ENCODE measurements around the gene CDH4.

CDH4 gene

GRCh38 chr20:61623451-61623850, 371.4 kb downstream of the CDH4 start:
- H3K27ac ChIP-seq (ENCODE audit: low read depth, low read length) = no peak overlapping the region
- no peak overlapping the region for H2BK5ac ChIP-seq (ENCODE audit: low read length)
- H4K5ac ChIP-seq (ENCODE audit: low read length) = no peak overlapping the region
- WGBS (ENCODE audit: extremely low coverage, insufficient coverage, low lambda C conversion rate) = no CpG with 5 or more reads among the region's 11 CpGs
- H3K4ac ChIP-seq (ENCODE audit: low read depth, low read length) = no peak overlapping the region
- no peaks in the 10 kb centered on the region for H3K36me3 ChIP-seq (ENCODE audit: control insufficient read depth, insufficient read depth, low read length)
- no peak overlapping the region for H3K23ac ChIP-seq (ENCODE audit: low read length)
- no peak overlapping the region for H2BK15ac ChIP-seq (replicated peaks; ENCODE audit: low read depth)
- H2BK120ac ChIP-seq (ENCODE audit: low read depth, low read length) = no peak overlapping the region
- no peak overlapping the region for H3K18ac ChIP-seq (ENCODE audit: low read length)
- H3K27me3 ChIP-seq (ENCODE audit: insufficient read depth, low read length, poor library complexity) = no peaks in the 10 kb centered on the region
- no peak for DNase-seq
- H3K4me2 ChIP-seq (ENCODE audit: low read length) = no peak overlapping the region
- H3K79me1 ChIP-seq (ENCODE audit: low read length) = no peaks in the 10 kb centered on the region
- H3K56ac ChIP-seq (ENCODE audit: low read length) = no peak overlapping the region
- no peak overlapping the region for H3K9ac ChIP-seq (ENCODE audit: low read length)
- H2AK5ac ChIP-seq (ENCODE audit: low read length) = no peak overlapping the region
- no peak overlapping the region for H4K8ac ChIP-seq (ENCODE audit: low read depth, low read length)
- H3K4me1 ChIP-seq (ENCODE audit: control insufficient read depth, low read depth, low read length) = no peaks in the 10 kb centered on the region
- H3K79me2 ChIP-seq (ENCODE audit: control insufficient read depth, insufficient read depth, low read length) = no peaks in the 10 kb centered on the region
- no peak overlapping the region for H3K4me3 ChIP-seq (ENCODE audit: low read length)

GRCh38 chr20:61625246-61625645, 373.2 kb downstream of the CDH4 start:
- H3K4ac ChIP-seq (ENCODE audit: low read depth, low read length) = no peak overlapping the region

GRCh38 chr20:61626412-61626811, 374.4 kb downstream of the CDH4 start:
- Histone ChIP-seq H4K8ac (ENCODE audit: low read depth, low read length) (no peak overlapping the region), H4K5ac (ENCODE audit: low read length) (no peak overlapping the region), H3K4me1 (ENCODE audit: control insufficient read depth, low read depth, low read length) (no peaks in the 10 kb centered on the region), H3K79me2 (ENCODE audit: control insufficient read depth, insufficient read depth, low read length) (no peaks in the 10 kb centered on the region), H2BK15ac (replicated peaks; ENCODE audit: low read depth) (no peak overlapping the region), H3K79me1 (ENCODE audit: low read length) (no peaks in the 10 kb centered on the region), H3K9ac (ENCODE audit: low read length) (no peak overlapping the region), H3K18ac (ENCODE audit: low read length) (no peak overlapping the region), H2BK5ac (ENCODE audit: low read length) (no peak overlapping the region), H2BK120ac (ENCODE audit: low read depth, low read length) (no peak overlapping the region), H2AK5ac (ENCODE audit: low read length) (no peak overlapping the region), H3K4me2 (ENCODE audit: low read length) (no peak overlapping the region), H3K36me3 (ENCODE audit: control insufficient read depth, insufficient read depth, low read length) (no peaks in the 10 kb centered on the region), H3K27ac (ENCODE audit: low read depth, low read length) (no peak overlapping the region), H3K27me3 (ENCODE audit: insufficient read depth, low read length, poor library complexity) (no peaks in the 10 kb centered on the region), H3K23ac (ENCODE audit: low read length) (no peak overlapping the region), H3K56ac (ENCODE audit: low read length) (no peak overlapping the region), H3K4me3 (ENCODE audit: low read length) (no peak overlapping the region), H3K4ac (ENCODE audit: low read depth, low read length) (no peak overlapping the region)
- no peak for DNase-seq
- WGBS (ENCODE audit: extremely low coverage, insufficient coverage, low lambda C conversion rate) = no CpG with 5 or more reads among the region's 12 CpGs

More at GRCh38 chr20:61625246-61625645, 373.2 kb downstream of the CDH4 start:
- Histone ChIP-seq H4K8ac (ENCODE audit: low read depth, low read length) (no peak overlapping the region), H3K27me3 (ENCODE audit: insufficient read depth, low read length, poor library complexity) (no peaks in the 10 kb centered on the region), H3K79me2 (ENCODE audit: control insufficient read depth, insufficient read depth, low read length) (no peaks in the 10 kb centered on the region), H3K4me3 (ENCODE audit: low read length) (no peak overlapping the region), H3K36me3 (ENCODE audit: control insufficient read depth, insufficient read depth, low read length) (no peaks in the 10 kb centered on the region), H3K4me1 (ENCODE audit: control insufficient read depth, low read depth, low read length) (no peaks in the 10 kb centered on the region), H3K18ac (ENCODE audit: low read length) (no peak overlapping the region), H2BK5ac (ENCODE audit: low read length) (no peak overlapping the region), H3K4me2 (ENCODE audit: low read length) (no peak overlapping the region), H2AK5ac (ENCODE audit: low read length) (no peak overlapping the region), H3K27ac (ENCODE audit: low read depth, low read length) (no peak overlapping the region), H2BK15ac (replicated peaks; ENCODE audit: low read depth) (no peak overlapping the region), H3K79me1 (ENCODE audit: low read length) (no peaks in the 10 kb centered on the region), H3K9ac (ENCODE audit: low read length) (no peak overlapping the region), H4K5ac (ENCODE audit: low read length) (no peak overlapping the region), H3K23ac (ENCODE audit: low read length) (no peak overlapping the region), H3K56ac (ENCODE audit: low read length) (no peak overlapping the region), H2BK120ac (ENCODE audit: low read depth, low read length) (no peak overlapping the region)
- no peak for DNase-seq
- WGBS (ENCODE audit: extremely low coverage, insufficient coverage, low lambda C conversion rate) = no CpG with 5 or more reads among the region's 8 CpGs

- no peak overlapping the region for H3K18ac ChIP-seq (ENCODE audit: low read length)
- no peak for DNase-seq
- no peaks in the 10 kb centered on the region for H3K36me3 ChIP-seq (ENCODE audit: control insufficient read depth, insufficient read depth, low read length)
- H4K5ac ChIP-seq (ENCODE audit: low read length) = no peak overlapping the region
- no peaks in the 10 kb centered on the region for H3K79me1 ChIP-seq (ENCODE audit: low read length)
- no peak overlapping the region for H3K4ac ChIP-seq (ENCODE audit: low read depth, low read length)
- no peak overlapping the region for H2BK120ac ChIP-seq (ENCODE audit: low read depth, low read length)
- H3K9ac ChIP-seq (ENCODE audit: low read length) = no peak overlapping the region
- no peak overlapping the region for H2BK15ac ChIP-seq (replicated peaks; ENCODE audit: low read depth)
- H3K56ac ChIP-seq (ENCODE audit: low read length) = no peak overlapping the region
- no peak overlapping the region for H2AK5ac ChIP-seq (ENCODE audit: low read length)
- H3K23ac ChIP-seq (ENCODE audit: low read length) = no peak overlapping the region
- H4K8ac ChIP-seq (ENCODE audit: low read depth, low read length) = no peak overlapping the region
- no peaks in the 10 kb centered on the region for H3K4me1 ChIP-seq (ENCODE audit: control insufficient read depth, low read depth, low read length)
- no peak overlapping the region for H3K4me3 ChIP-seq (ENCODE audit: low read length)
- H3K79me2 ChIP-seq (ENCODE audit: control insufficient read depth, insufficient read depth, low read length) = no peaks in the 10 kb centered on the region
- H3K4me2 ChIP-seq (ENCODE audit: low read length) = no peak overlapping the region
- no CpG with 5 or more reads among the region's 27 CpGs for WGBS (ENCODE audit: extremely low coverage, insufficient coverage, low lambda C conversion rate)
- H3K27me3 ChIP-seq (ENCODE audit: insufficient read depth, low read length, poor library complexity) = no peaks in the 10 kb centered on the region
- no peak overlapping the region for H3K27ac ChIP-seq (ENCODE audit: low read depth, low read length)
- H2BK5ac ChIP-seq (ENCODE audit: low read length) = no peak overlapping the region
Observed at GRCh38 chr20:61627791-61628415, 375.8 kb downstream of the CDH4 start.

- Histone ChIP-seq H3K4me3 (ENCODE audit: low read length) (no peak overlapping the region), H3K79me2 (ENCODE audit: control insufficient read depth, insufficient read depth, low read length) (no peaks in the 10 kb centered on the region), H3K79me1 (ENCODE audit: low read length) (no peaks in the 10 kb centered on the region), H4K5ac (ENCODE audit: low read length) (no peak overlapping the region), H2AK5ac (ENCODE audit: low read length) (no peak overlapping the region), H3K4me2 (ENCODE audit: low read length) (no peak overlapping the region), H3K9ac (ENCODE audit: low read length) (no peak overlapping the region), H3K36me3 (ENCODE audit: control insufficient read depth, insufficient read depth, low read length) (no peaks in the 10 kb centered on the region), H3K4me1 (ENCODE audit: control insufficient read depth, low read depth, low read length) (no peaks in the 10 kb centered on the region), H3K18ac (ENCODE audit: low read length) (no peak overlapping the region), H4K8ac (ENCODE audit: low read depth, low read length) (no peak overlapping the region), H3K27ac (ENCODE audit: low read depth, low read length) (no peak overlapping the region), H3K56ac (ENCODE audit: low read length) (no peak overlapping the region), H3K23ac (ENCODE audit: low read length) (no peak overlapping the region), H2BK120ac (ENCODE audit: low read depth, low read length) (no peak overlapping the region), H3K4ac (ENCODE audit: low read depth, low read length) (no peak overlapping the region), H2BK5ac (ENCODE audit: low read length) (no peak overlapping the region), H3K27me3 (ENCODE audit: insufficient read depth, low read length, poor library complexity) (no peaks in the 10 kb centered on the region), H2BK15ac (replicated peaks; ENCODE audit: low read depth) (no peak overlapping the region)
- WGBS (ENCODE audit: extremely low coverage, insufficient coverage, low lambda C conversion rate) = no CpG with 5 or more reads among the region's 10 CpGs
- no peak for DNase-seq
Observed at GRCh38 chr20:61628480-61628879, 376.4 kb downstream of the CDH4 start.

Data from mesendoderm (in vitro differentiated cells).